SK-N-SH (cell line): ENCODE measurements around the gene SMPD2. TPM values are rescaled to one million over a fixed set of nuclear protein-coding genes. Genes with fewer than 3 reads are reported as not detected.
"Not testable (repeated sequence)": the region's sequence is repeated elsewhere in the genome, so short reads cannot be mapped to it uniquely, and the experiment has no call there.

Experiments
- CTCF ChIA-PET: fragments of 300-600, 350-600 bp; formaldehyde crosslinking; extraction: SDS; loops from one replicate; lab custom pipeline; 2021; lab: Yijun Ruan, JAX
- POLR2A ChIA-PET: fragments of 350-600 bp; sonication (Branson Sonifier 250); formaldehyde crosslinking; extraction: SDS; loops from one replicate; lab custom pipeline; 2020; ENCODE audit warnings: antibody characterized with exemption, inconsistent platforms; lab: Yijun Ruan, JAX
- DNase-seq: peaks from one replicate; pipeline ENCODE4 v3.0.0; 2012
- H2AFZ ChIP-seq: fragments of 200-600 bp; sonication (generic); 2 replicates; pipeline ENCODE4 v1.8.1; 2016; ENCODE audit warnings: antibody characterized with exemption, mild to moderate bottlenecking, low read depth
- H3F3A ChIP-seq: fragments of 200-600 bp; sonication (generic); replicated peaks from 2 replicates; pipeline ENCODE3; 2016; ENCODE audit warnings: antibody characterized with exemption, mild to moderate bottlenecking; ENCODE audit not compliant: insufficient read depth
- H3K27ac ChIP-seq, 2 experiments: fragments of 200-500 bp in 1 of 2; fragments of 200-600 bp in 1 of 2; sonication (Bioruptor generic) in 1 of 2; sonication (generic), shearing (Covaris generic) in 1 of 2; 2 replicates each; pipeline versions ENCODE4 v1.5.1 to v1.6.1; 2014 to 2016; ENCODE audit warnings: low read depth in 2 of 2, inconsistent platforms in 1 of 2, low read length in 1 of 2, mild to moderate bottlenecking in 1 of 2, mixed read lengths in 1 of 2
- H3K27me3 ChIP-seq: fragments of 200-600 bp; sonication (generic), shearing (Covaris generic); 2 replicates; pipeline ENCODE4 v1.6.1; 2016; ENCODE audit warnings: mixed run types; ENCODE audit not compliant: insufficient read depth
- H3K36me3 ChIP-seq, 2 experiments: fragments of 200-500 bp in 1 of 2; fragments of 200-600 bp in 1 of 2; sonication (Bioruptor generic) in 1 of 2; sonication (generic) in 1 of 2; replicated peaks in 1 of 2; 2 replicates each; pipeline versions ENCODE3 to v1.5.1; 2014 to 2016; ENCODE audit warnings: low read length in 1 of 2, mild to moderate bottlenecking in 1 of 2; ENCODE audit not compliant: insufficient read depth in 2 of 2, control insufficient read depth in 1 of 2
- H3K4me1 ChIP-seq, 2 experiments: fragments of 200-500 bp in 1 of 2; fragments of 200-600 bp in 1 of 2; sonication (Bioruptor generic) in 1 of 2; sonication (generic), shearing (Covaris generic) in 1 of 2; 2 replicates each; pipeline versions ENCODE4 v1.5.1 to v1.6.1; 2014 to 2016; ENCODE audit warnings: low read depth in 1 of 2, low read length in 1 of 2, mixed run types in 1 of 2; ENCODE audit not compliant: insufficient read depth in 2 of 2, control insufficient read depth in 1 of 2
- H3K4me2 ChIP-seq: fragments of 200-600 bp; sonication (generic), shearing (Covaris generic); 2 replicates; pipeline ENCODE4 v1.6.1; 2017; ENCODE audit warnings: mixed run types
- H3K4me3 ChIP-seq, 2 experiments: fragments of 200-500 bp in 1 of 2; fragments of 200-600 bp in 1 of 2; sonication (Bioruptor generic) in 1 of 2; sonication (generic), shearing (Covaris generic) in 1 of 2; 2 replicates each; pipeline versions ENCODE4 v1.5.1 to v1.8.1; 2014 to 2016; ENCODE audit warnings: low read depth in 2 of 2, inconsistent platforms in 1 of 2, low read length in 1 of 2, mild to moderate bottlenecking in 1 of 2, mixed read lengths in 1 of 2, moderate library complexity in 1 of 2
- H3K79me2 ChIP-seq: fragments of 200-600 bp; sonication (generic); 2 replicates; pipeline ENCODE4 v1.8.1; 2017; ENCODE audit warnings: mild to moderate bottlenecking; ENCODE audit not compliant: insufficient read depth
- H3K9ac ChIP-seq: fragments of 200-600 bp; sonication (generic); 2 replicates; pipeline ENCODE4 v1.6.1; 2017; ENCODE audit warnings: mixed run types
- H3K9me2 ChIP-seq: fragments of 200-600 bp; sonication (generic); 2 replicates; pipeline ENCODE4 v1.6.1; 2017; ENCODE audit warnings: mixed run types
- H3K9me3 ChIP-seq: fragments of 200-600 bp; sonication (generic); 2 replicates; pipeline ENCODE4 v1.6.1; 2017; ENCODE audit warnings: mixed run types, mild to moderate bottlenecking, moderate library complexity
- H4K20me1 ChIP-seq: fragments of 200-600 bp; sonication (generic); 2 replicates; pipeline ENCODE4 v1.6.1; 2017; ENCODE audit warnings: mild to moderate bottlenecking, mixed run types; ENCODE audit not compliant: insufficient read depth
- CHD2 ChIP-seq: fragments of 150-350 bp; IDR thresholded peaks from 2 replicates; pipeline ENCODE4 v1.6.1; 2018; ENCODE audit warnings: low read length; ENCODE audit not compliant: partially characterized antibody
- ELF1 ChIP-seq: IDR thresholded peaks from 2 replicates; pipeline ENCODE4 v1.4.0; 2012
- EP300 ChIP-seq, 2 experiments: IDR thresholded peaks; 2 replicates each; pipeline versions ENCODE4 v1.4.0 to v1.6.1; 2012; ENCODE audit warnings: borderline replicate concordance in 1 of 2, low read depth in 1 of 2, low read length in 1 of 2
- FOSL2 ChIP-seq: IDR thresholded peaks from 2 replicates; pipeline ENCODE4 v1.4.0; 2012; ENCODE audit warnings: low read depth, mild to moderate bottlenecking, moderate library complexity, borderline replicate concordance
- FOXJ3 ChIP-seq: sonication (generic); formaldehyde crosslinking; IDR thresholded peaks from 2 replicates; pipeline ENCODE4 v1.5.1; 2020; ENCODE audit warnings: mild to moderate bottlenecking, missing genetic modification reagents
- FOXM1 ChIP-seq: IDR thresholded peaks from 2 replicates; pipeline ENCODE4 v1.4.0; 2012; ENCODE audit warnings: low read depth, mild to moderate bottlenecking
- JUND ChIP-seq: IDR thresholded peaks from 2 replicates; pipeline ENCODE4 v1.4.0; 2012
- MEF2A ChIP-seq: IDR thresholded peaks from 2 replicates; pipeline ENCODE4 v1.4.0; 2012; ENCODE audit warnings: low read depth, borderline replicate concordance
- NFIC ChIP-seq: IDR thresholded peaks from 2 replicates; pipeline ENCODE4 v1.4.0; 2012; ENCODE audit warnings: borderline replicate concordance
- NRF1 ChIP-seq: IDR thresholded peaks from 2 replicates; pipeline ENCODE4 v1.6.1; 2012; ENCODE audit warnings: low read depth, mild to moderate bottlenecking, low read length
- POLR2AphosphoS5 ChIP-seq: IDR thresholded peaks from 2 replicates; pipeline ENCODE4 v1.6.1; 2012; ENCODE audit warnings: low read depth, low read length
- RFX5 ChIP-seq: IDR thresholded peaks from 2 replicates; pipeline ENCODE4 v1.6.1; 2012; ENCODE audit warnings: mild to moderate bottlenecking, improper control_type of control experiment, low read length
- SIN3A ChIP-seq: IDR thresholded peaks from 2 replicates; pipeline ENCODE4 v1.6.1; 2012; ENCODE audit warnings: low read depth, mild to moderate bottlenecking, low read length, moderate library complexity, borderline replicate concordance
- TCF12 ChIP-seq: IDR thresholded peaks from 2 replicates; pipeline ENCODE4 v1.4.0; 2012
- TEAD4 ChIP-seq: IDR thresholded peaks from 2 replicates; pipeline ENCODE4 v1.4.0; 2012; ENCODE audit warnings: mild to moderate bottlenecking, borderline replicate concordance; ENCODE audit not compliant: insufficient read depth
- WGBS: methylation state at CpG from one replicate; pipeline ENCODE4 v1.1.6; 2017; ENCODE audit warnings: low lambda C conversion rate; 5-methylcytosine and 5-hydroxymethylcytosine counted together
- polyA plus RNA-seq, 3 experiments: library from polyadenylated mRNA; depleted of rRNA; stranded (reverse); fragments of >200 nt; gene quantifications; 2 replicates each; pipeline ENCODE4 v1.2.3, GENCODE V29; 2012
- TF ChIP-seq, protein P1 (sequence below): IDR thresholded peaks from 2 replicates; pipeline ENCODE4 v1.6.1; 2012; ENCODE audit warnings: mild to moderate bottlenecking, low read depth, low read length, moderate library complexity
- TF ChIP-seq, protein P2 (sequence below): IDR thresholded peaks from 2 replicates; pipeline ENCODE4 v1.4.0; 2012; ENCODE audit warnings: low read depth, borderline replicate concordance
- TF ChIP-seq, protein P3 (sequence below): IDR thresholded peaks from 2 replicates; pipeline ENCODE4; 2012

SMPD2 gene
- polyA plus RNA-seq, 1 of the 3 experiments (the other 2 are of a cell fraction), result 9.7 TPM

DNA sequence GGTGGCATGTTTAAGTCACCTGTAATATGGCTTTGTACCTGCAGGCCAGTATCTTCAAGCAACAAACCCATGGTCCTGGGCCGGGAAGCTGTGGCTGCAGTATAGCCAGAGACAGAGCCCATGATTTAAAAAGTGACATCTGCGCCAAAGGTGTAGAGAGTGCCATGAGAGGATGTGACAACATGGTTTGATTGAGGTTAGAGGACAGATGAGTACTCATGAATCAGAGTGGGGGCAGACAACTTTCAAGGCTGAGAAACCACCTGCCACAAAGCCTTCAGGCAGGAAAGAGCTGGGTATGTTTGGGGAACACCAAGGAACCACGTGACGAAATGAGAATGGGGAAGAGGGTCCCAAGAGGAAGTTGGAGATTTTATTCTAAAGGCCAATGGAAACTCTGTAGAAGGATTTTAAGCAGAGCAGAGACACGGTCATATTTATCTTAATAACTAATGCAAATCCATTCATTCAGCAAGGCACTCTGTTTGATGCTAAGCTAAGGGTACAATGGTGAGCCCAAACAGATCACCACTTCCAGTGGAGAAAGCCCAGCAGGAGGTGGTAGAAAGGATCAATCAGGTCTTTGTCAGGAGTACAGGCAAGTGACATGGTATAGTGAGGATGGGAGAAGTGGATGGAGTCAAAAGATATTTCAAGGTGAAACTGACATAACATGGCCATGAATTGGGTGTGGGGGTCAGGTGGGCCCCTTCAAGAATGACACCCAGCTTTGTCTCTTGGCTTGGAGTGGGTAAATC lies 18.4 kb downstream of the SMPD2 start (continued):
- TF ChIP-seq POLR2AphosphoS5 (no peak), TCF12 (no peak), NFIC (no peak), CHD2 (no peak), RFX5 (no peak), EP300 (IDR thresholded peaks at IDR 0.05; ENCODE audit: borderline replicate concordance in 1 of 2, low read depth in 1 of 2, low read length in 1 of 2) (no peak), TEAD4 (no peak), NRF1 (no peak), JUND (no peak), SIN3A (no peak), FOXJ3 (CRISPR knock-in tag) (no peak)
- TF ChIP-seq, protein P1, sequence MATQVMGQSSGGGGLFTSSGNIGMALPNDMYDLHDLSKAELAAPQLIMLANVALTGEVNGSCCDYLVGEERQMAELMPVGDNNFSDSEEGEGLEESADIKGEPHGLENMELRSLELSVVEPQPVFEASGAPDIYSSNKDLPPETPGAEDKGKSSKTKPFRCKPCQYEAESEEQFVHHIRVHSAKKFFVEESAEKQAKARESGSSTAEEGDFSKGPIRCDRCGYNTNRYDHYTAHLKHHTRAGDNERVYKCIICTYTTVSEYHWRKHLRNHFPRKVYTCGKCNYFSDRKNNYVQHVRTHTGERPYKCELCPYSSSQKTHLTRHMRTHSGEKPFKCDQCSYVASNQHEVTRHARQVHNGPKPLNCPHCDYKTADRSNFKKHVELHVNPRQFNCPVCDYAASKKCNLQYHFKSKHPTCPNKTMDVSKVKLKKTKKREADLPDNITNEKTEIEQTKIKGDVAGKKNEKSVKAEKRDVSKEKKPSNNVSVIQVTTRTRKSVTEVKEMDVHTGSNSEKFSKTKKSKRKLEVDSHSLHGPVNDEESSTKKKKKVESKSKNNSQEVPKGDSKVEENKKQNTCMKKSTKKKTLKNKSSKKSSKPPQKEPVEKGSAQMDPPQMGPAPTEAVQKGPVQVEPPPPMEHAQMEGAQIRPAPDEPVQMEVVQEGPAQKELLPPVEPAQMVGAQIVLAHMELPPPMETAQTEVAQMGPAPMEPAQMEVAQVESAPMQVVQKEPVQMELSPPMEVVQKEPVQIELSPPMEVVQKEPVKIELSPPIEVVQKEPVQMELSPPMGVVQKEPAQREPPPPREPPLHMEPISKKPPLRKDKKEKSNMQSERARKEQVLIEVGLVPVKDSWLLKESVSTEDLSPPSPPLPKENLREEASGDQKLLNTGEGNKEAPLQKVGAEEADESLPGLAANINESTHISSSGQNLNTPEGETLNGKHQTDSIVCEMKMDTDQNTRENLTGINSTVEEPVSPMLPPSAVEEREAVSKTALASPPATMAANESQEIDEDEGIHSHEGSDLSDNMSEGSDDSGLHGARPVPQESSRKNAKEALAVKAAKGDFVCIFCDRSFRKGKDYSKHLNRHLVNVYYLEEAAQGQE, result no peak
- TF ChIP-seq, protein P2, sequence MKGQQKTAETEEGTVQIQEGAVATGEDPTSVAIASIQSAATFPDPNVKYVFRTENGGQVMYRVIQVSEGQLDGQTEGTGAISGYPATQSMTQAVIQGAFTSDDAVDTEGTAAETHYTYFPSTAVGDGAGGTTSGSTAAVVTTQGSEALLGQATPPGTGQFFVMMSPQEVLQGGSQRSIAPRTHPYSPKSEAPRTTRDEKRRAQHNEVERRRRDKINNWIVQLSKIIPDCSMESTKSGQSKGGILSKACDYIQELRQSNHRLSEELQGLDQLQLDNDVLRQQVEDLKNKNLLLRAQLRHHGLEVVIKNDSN, result no peak
- TF ChIP-seq, protein P3, sequence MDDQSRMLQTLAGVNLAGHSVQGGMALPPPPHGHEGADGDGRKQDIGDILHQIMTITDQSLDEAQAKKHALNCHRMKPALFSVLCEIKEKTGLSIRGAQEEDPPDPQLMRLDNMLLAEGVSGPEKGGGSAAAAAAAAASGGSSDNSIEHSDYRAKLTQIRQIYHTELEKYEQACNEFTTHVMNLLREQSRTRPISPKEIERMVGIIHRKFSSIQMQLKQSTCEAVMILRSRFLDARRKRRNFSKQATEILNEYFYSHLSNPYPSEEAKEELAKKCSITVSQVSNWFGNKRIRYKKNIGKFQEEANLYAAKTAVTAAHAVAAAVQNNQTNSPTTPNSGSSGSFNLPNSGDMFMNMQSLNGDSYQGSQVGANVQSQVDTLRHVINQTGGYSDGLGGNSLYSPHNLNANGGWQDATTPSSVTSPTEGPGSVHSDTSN, result no peak

DNA sequence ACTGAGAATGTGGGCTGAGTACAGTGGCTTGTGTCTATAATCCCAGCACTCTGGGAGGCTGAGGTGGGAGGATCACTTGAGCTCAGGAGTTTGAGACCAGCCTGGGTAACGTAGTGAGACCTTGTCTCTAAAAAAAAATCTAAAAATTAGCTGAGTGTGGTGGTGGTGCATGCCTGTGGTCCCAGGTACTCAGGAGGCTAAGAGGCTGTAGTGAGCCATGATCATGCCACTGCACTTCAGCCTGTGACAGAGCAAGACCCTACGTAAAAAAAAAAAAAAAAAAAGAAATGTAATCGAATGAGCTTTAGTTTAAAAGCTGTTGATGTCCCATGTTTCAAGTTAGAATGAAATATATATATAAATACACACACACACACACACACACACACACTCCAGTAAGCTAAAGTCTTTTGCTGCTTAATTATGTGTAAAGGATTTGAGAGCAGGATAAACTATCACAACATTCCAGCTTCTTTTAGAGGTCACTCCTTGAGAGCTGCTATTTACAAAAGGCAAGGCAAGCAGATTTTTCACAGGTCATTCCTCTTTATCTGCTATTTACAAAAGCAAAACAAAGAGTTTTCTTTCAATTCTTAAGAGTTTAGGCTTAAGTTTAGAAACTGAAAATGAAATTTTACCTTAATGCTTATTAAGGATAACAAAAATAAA lies 19.8 kb downstream of the SMPD2 start:
- Histone ChIP-seq H3K9ac (no peak overlapping the region), H4K20me1 (no peaks in the 10 kb centered on the region), H3K79me2 (peaks cover 15% of the 10 kb centered on the region; the same call in 1 of the 2 replicates)
- no peak for TF ChIP-seq TCF12
- TF ChIP-seq FOSL2, result no peak
- no peak for TF ChIP-seq FOXM1
- no peak for TF ChIP-seq FOXJ3 (CRISPR knock-in tag)
- TF ChIP-seq MEF2A, result no peak
- TF ChIP-seq ELF1, result no peak
- TF ChIP-seq, all 33 proteins: peak for 0
- Histone ChIP-seq H3K27ac (no peak overlapping the region), H3K4me2 (no peak overlapping the region), H3K9me2 (no peaks in the 10 kb centered on the region), H2AFZ (no peak overlapping the region), H3K36me3 (peaks cover 13 to 34% of the 10 kb centered on the region in 2 experiments), H3K4me3 (no peak overlapping the region), H3K27me3 (no peaks in the 10 kb centered on the region), H3K4me1 (peaks cover 0 to 9% of the 10 kb centered on the region in 2 experiments; a peak in 3 of 4 replicates), H3F3A (peaks cover 15% of the 10 kb centered on the region), H3K9me3 (no peaks in the 10 kb centered on the region)
- POLR2A ChIA-PET, result no interaction called here
- WGBS, result 79% methylated on average over 3 of the region's 3 CpGs
- no peak for DNase-seq
- CTCF ChIA-PET, result interaction anchor here (1.0 to 1.2 kb wide), 2 partner anchors 12 to 19 kb away, joined by 3 read pairs; partner anchors contain the start of gene SMPD2

DNA sequence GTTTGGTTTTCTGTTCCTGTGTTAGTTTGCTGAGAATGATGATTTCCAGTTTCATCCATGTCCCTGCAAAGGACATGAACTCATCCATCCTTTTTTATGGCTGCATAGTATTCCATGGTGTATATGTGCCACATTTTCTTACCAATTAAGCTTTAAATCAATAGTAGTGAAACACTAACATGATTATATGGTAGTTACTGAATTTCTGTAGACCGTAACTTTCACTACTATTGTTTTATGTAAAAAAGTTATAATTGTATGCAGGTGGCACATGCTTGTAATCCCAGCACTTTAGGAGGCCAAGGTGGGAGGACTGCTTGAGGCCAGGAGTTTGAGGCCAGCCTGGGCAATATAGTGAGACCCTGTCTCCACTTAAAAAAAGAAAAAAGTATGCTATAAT lies 20.7 kb downstream of the SMPD2 start:
- H3K79me2 ChIP-seq, H4K20me1 ChIP-seq, H3K4me1 ChIP-seq, H3K27me3 ChIP-seq, H2AFZ ChIP-seq, POLR2A ChIA-PET, H3K27ac ChIP-seq, CTCF ChIA-PET, H3K4me2 ChIP-seq, H3K9ac ChIP-seq, DNase-seq, H3K4me3 ChIP-seq, H3K9me2 ChIP-seq, H3K9me3 ChIP-seq: not testable (repeated sequence)
- peaks cover 19 to 43% of the 10 kb centered on the region in 2 experiments for H3K36me3 ChIP-seq
- peaks cover 15% of the 10 kb centered on the region for H3F3A ChIP-seq
- 92% methylated on average over 1 of the region's 1 CpG for WGBS
